ENCODE measurements around the gene TRIM22. TPM values are rescaled to one million over a fixed set of nuclear protein-coding genes. Genes with fewer than 3 reads are reported as not detected.
A peak's percentile ranks its signal among the peaks of the same experiment; 100 is the strongest.

The TRIM22 gene
- total and polyA plus RNA-seq, 9 of the 15 experiments (the other 6 are each of a cell fraction or from before 2014, with no cell fraction given): 0.06 to 1.1 (median 0.18) TPM; not detected in 2

GRCh38 chr11:5663511-5663910 is 26.1 kb upstream of the TRIM22 start:
- no peaks in the 10 kb centered on the region for H3K79me2 ChIP-seq (ENCODE audit: control insufficient read depth, insufficient read depth, low read length)
- peaks cover 3% of the 10 kb centered on the region for H3K9me1 ChIP-seq (ENCODE audit: control insufficient read depth, insufficient read depth, low read length)
- no peak overlapping the region for H3K9ac ChIP-seq (ENCODE audit: insufficient read depth in 1 of 2, low read depth in 2 of 2, low read length in 2 of 2)
- ChIA-PET POLR2A (interaction anchor here (1.2 kb wide), 1 partner anchor 21 kb away, joined by 4 read pairs; the partner anchor contains the start of gene TRIM5), CTCF (ENCODE audit: low intra/inter-chr PET ratio) (no interaction called here)
- no TSS peak for BruUV-seq (replicated peaks)
- H4K20me1 ChIP-seq (replicated peaks; ENCODE audit: control insufficient read depth, insufficient read depth, low read length): no peaks in the 10 kb centered on the region
- no peak overlapping the region for H3K4me3 ChIP-seq
- H3K36me3 ChIP-seq (ENCODE audit: control insufficient read depth, insufficient read depth, low read length): peaks cover 9% of the 10 kb centered on the region; the same call in 2 of the 3 replicates
- FAIRE-seq: no peak
- in situ Hi-C loops (cut with MboI): no loop called here
- 94% methylated on average over 2 of the region's 2 CpGs for WGBS (ENCODE audit: insufficient coverage, low coverage, missing lambda C conversion rate)
- no peak for TF ChIP-seq EHMT2 (IDR thresholded peaks at IDR 0.05)
- TF ChIP-seq CEBPB (tag; IDR thresholded peaks at IDR 0.05): peak; percentile 91
- TF ChIP-seq CEBPG (CRISPR knock-in tag; IDR thresholded peaks at IDR 0.05): no peak
- peak; percentile 72 to 97 for TF ChIP-seq CEBPG (tag; conservative IDR thresholded peaks at IDR 0.05 in 1 of 2, IDR thresholded peaks at IDR 0.05 in 1 of 2)
- TF ChIP-seq MGA (IDR thresholded peaks at IDR 0.05): no peak
- TF ChIP-seq FOXA3 (CRISPR knock-in tag; conservative IDR thresholded peaks at IDR 0.05 in 1 of 2, IDR thresholded peaks at IDR 0.05 in 1 of 2): no peak
- TF ChIP-seq CGGBP1 (CRISPR knock-in tag; IDR thresholded peaks at IDR 0.05): no peak
- H3K27ac ChIP-seq (ENCODE audit: extremely low read depth, low read depth, low read length): no peak overlapping the region
- ATAC-seq: no peak
- intact Hi-C loops (cut with micrococcal nuclease): no loop called here
- H2AFZ ChIP-seq (ENCODE audit: low read depth, low read length): no peak overlapping the region
- peaks cover 0 to 10% of the 10 kb centered on the region in 2 experiments; a peak in 3 of 5 replicates for H3K4me1 ChIP-seq (replicated peaks in 1 of 2; ENCODE audit: control insufficient read depth in 2 of 2, insufficient read depth in 2 of 2, low read length in 2 of 2)
- H3K9me3 ChIP-seq (replicated peaks; ENCODE audit: control insufficient read depth, insufficient read depth, low read depth, low read length): no peaks in the 10 kb centered on the region
- H3K4me2 ChIP-seq (ENCODE audit: insufficient read depth, low read length): no peak overlapping the region
- DNase-seq (ENCODE audit: extremely low read depth in 1 of 4, low spot score in 3 of 4): no peak
- H3K27me3 ChIP-seq (ENCODE audit: control insufficient read depth in 2 of 2, insufficient read depth in 2 of 2, low read length in 2 of 2): no peaks in the 10 kb centered on the region

All from K562 (cell line).